OCI-LY1 (cell line): ENCODE data around the gene DAAM2.

ENCODE experiments used
- H2AFZ ChIP-seq: fragments of 200-600 bp; sonication (generic), shearing (Covaris generic); 2 replicates; pipeline ENCODE4 v1.6.0; 2014; ENCODE audit warnings: antibody characterized with exemption, mild to moderate bottlenecking, low read length
- H3F3A ChIP-seq: fragments of 200-600 bp; sonication (generic), shearing (Covaris generic); 2 replicates; pipeline ENCODE4 v1.6.0; 2014; ENCODE audit warnings: mild to moderate bottlenecking, antibody characterized with exemption, low read length, moderate library complexity; ENCODE audit not compliant: insufficient read depth
- H3K27ac ChIP-seq: fragments of 200-600 bp; sonication (generic); 2 replicates; pipeline ENCODE4 v1.5.1; 2014; ENCODE audit warnings: low read length, mixed run types, mild to moderate bottlenecking, low read depth; ENCODE audit not compliant: poor library complexity, severe bottlenecking
- H3K27me3 ChIP-seq: fragments of 200-600 bp; sonication (generic); 2 replicates; pipeline ENCODE4 v1.6.0; 2014; ENCODE audit warnings: antibody characterized with exemption, mild to moderate bottlenecking, low read length, moderate library complexity; ENCODE audit not compliant: insufficient read depth
- H3K36me3 ChIP-seq: fragments of 200-600 bp; sonication (generic); 2 replicates; pipeline ENCODE4 v1.6.1; 2014; ENCODE audit warnings: mild to moderate bottlenecking, antibody characterized with exemption, low read length, moderate library complexity, mixed read lengths; ENCODE audit not compliant: insufficient read depth
- H3K4me1 ChIP-seq: fragments of 200-600 bp; sonication (generic); 2 replicates; pipeline ENCODE4 v1.5.1; 2014; ENCODE audit warnings: mild to moderate bottlenecking, low read length, moderate library complexity; ENCODE audit not compliant: insufficient read depth, severe bottlenecking
- H3K4me2 ChIP-seq: fragments of 200-600 bp; sonication (generic), shearing (Covaris generic); 2 replicates; pipeline ENCODE4 v1.6.1; 2014; ENCODE audit warnings: low read length
- H3K4me3 ChIP-seq: fragments of 200-600 bp; sonication (generic); 2 replicates; pipeline ENCODE4 v1.5.1; 2014; ENCODE audit warnings: low read length, low read depth, mild to moderate bottlenecking, mixed read lengths; ENCODE audit not compliant: poor library complexity, severe bottlenecking
- H3K79me2 ChIP-seq: fragments of 200-600 bp; shearing (Covaris generic); 2 replicates; pipeline ENCODE4 v1.6.1; 2016; ENCODE audit warnings: mixed run types, low read length, mixed read lengths; ENCODE audit not compliant: insufficient read depth
- H3K9ac ChIP-seq: fragments of 200-600 bp; sonication (generic), shearing (Covaris generic); 2 replicates; pipeline ENCODE4 v1.6.1; 2014; ENCODE audit warnings: mild to moderate bottlenecking, low read length, mixed read lengths
- H3K9me2 ChIP-seq: fragments of 200-600 bp; sonication (generic), shearing (Covaris generic); 2 replicates; pipeline ENCODE4 v1.6.1; 2014; ENCODE audit warnings: low read depth, mild to moderate bottlenecking, low read length, mixed read lengths
- H3K9me3 ChIP-seq: fragments of 200-600 bp; shearing (Covaris generic); 2 replicates; pipeline ENCODE4 v1.6.1; 2014; ENCODE audit warnings: low read length, mixed read lengths
- H4K20me1 ChIP-seq: fragments of 200-600 bp; sonication (generic), shearing (Covaris generic); 2 replicates; pipeline ENCODE4 v1.6.0; 2016; ENCODE audit warnings: mild to moderate bottlenecking, low read length; ENCODE audit not compliant: insufficient read depth
- CTCF ChIP-seq: fragments of 200-600 bp; sonication (generic), shearing (Covaris generic); IDR thresholded peaks from 2 replicates; pipeline ENCODE4 v1.5.1; 2017; ENCODE audit warnings: mild to moderate bottlenecking, antibody characterized with exemption, low read length, moderate library complexity, mixed read lengths
- EZH2 ChIP-seq: fragments of 200-600 bp; sonication (generic), shearing (Covaris generic); IDR thresholded peaks from 2 replicates; pipeline ENCODE4 v1.8.0; 2017; ENCODE audit warnings: borderline replicate concordance, mixed run types, mild to moderate bottlenecking, antibody characterized with exemption, low read length, moderate library complexity, mixed read lengths

Gene DAAM2

GRCh38 chr6:39753725-39754045 lies 38.5 kb upstream of the DAAM2 start:
- Histone ChIP-seq H3K4me3 (no peak overlapping the region), H3K4me1 (no peaks in the 10 kb centered on the region), H2AFZ (no peak overlapping the region), H3F3A (no peaks in the 10 kb centered on the region), H3K36me3 (no peaks in the 10 kb centered on the region), H3K27me3 (no peaks in the 10 kb centered on the region; the same call in 1 of the 2 replicates), H3K9ac (no peak overlapping the region), H3K9me3 (no peaks in the 10 kb centered on the region), H3K9me2 (no peaks in the 10 kb centered on the region), H4K20me1 (no peaks in the 10 kb centered on the region), H3K27ac (no peak overlapping the region), H3K79me2 (no peaks in the 10 kb centered on the region), H3K4me2 (no peak overlapping the region)
- no peak for TF ChIP-seq EZH2
- TF ChIP-seq CTCF: no peak

- TF ChIP-seq EZH2 (no peak), CTCF (no peak)
- no peaks in the 10 kb centered on the region for H3K36me3 ChIP-seq
- no peaks in the 10 kb centered on the region for H3F3A ChIP-seq
- no peak overlapping the region for H3K4me2 ChIP-seq
- H3K4me3 ChIP-seq: no peak overlapping the region
- no peaks in the 10 kb centered on the region for H3K9me2 ChIP-seq
- H3K27ac ChIP-seq: no peak overlapping the region
- no peaks in the 10 kb centered on the region for H4K20me1 ChIP-seq
- H3K9me3 ChIP-seq: no peaks in the 10 kb centered on the region
- no peak overlapping the region for H2AFZ ChIP-seq
- H3K79me2 ChIP-seq: no peaks in the 10 kb centered on the region
- no peak overlapping the region for H3K9ac ChIP-seq
- H3K4me1 ChIP-seq: no peaks in the 10 kb centered on the region
- H3K27me3 ChIP-seq: no peaks in the 10 kb centered on the region; the same call in 1 of the 2 replicates
Observed at GRCh38 chr6:39754514-39755115, 37.6 kb upstream of the DAAM2 start.

- Histone ChIP-seq H3K27ac (no peak overlapping the region), H3K79me2 (no peaks in the 10 kb centered on the region), H2AFZ (no peak overlapping the region), H3K9ac (no peak overlapping the region), H3K9me2 (no peaks in the 10 kb centered on the region), H3K4me1 (no peaks in the 10 kb centered on the region), H3K4me2 (no peak overlapping the region), H4K20me1 (no peaks in the 10 kb centered on the region), H3F3A (no peaks in the 10 kb centered on the region), H3K9me3 (no peaks in the 10 kb centered on the region), H3K36me3 (no peaks in the 10 kb centered on the region), H3K27me3 (no peaks in the 10 kb centered on the region; the same call in 1 of the 2 replicates), H3K4me3 (no peak overlapping the region)
- TF ChIP-seq EZH2 (no peak), CTCF (no peak)
Observed at GRCh38 chr6:39755231-39755630, 36.9 kb upstream of the DAAM2 start.
